Erythroblast (primary cell): ENCODE data around the gene CAPN5.

Experiments used
- GATA1 ChIP-seq: IDR thresholded peaks from 2 replicates; pipeline ENCODE4 v1.6.1; 2011; ENCODE audit warnings: low read depth, mild to moderate bottlenecking, control low read depth, low read length, moderate library complexity
- POLR2A ChIP-seq: IDR thresholded peaks from 2 replicates; pipeline ENCODE4 v1.6.1; 2011; ENCODE audit warnings: mild to moderate bottlenecking, low read length

GRCh38 chr11:77121096-77121640 is 54.4 kb downstream of the CAPN5 start:
- TF ChIP-seq POLR2A (no peak), GATA1 (no peak)
